ENCODE measurements around the gene UGT8. TPM values are rescaled to one million over a fixed set of nuclear protein-coding genes. Genes with fewer than 3 reads are reported as not detected.

UGT8 gene
- total RNA-seq, 1 experiment from 2014 or later, result 14.8 TPM

GRCh38 chr4:114690571-114690970 is 92.0 kb downstream of the UGT8 start:
- Histone ChIP-seq H3K9me2 (ENCODE audit: insufficient read depth) (no peaks in the 10 kb centered on the region), H3K4me1 (ENCODE audit: control insufficient read depth in 1 of 2, insufficient read depth in 2 of 2, low read length in 2 of 2) (no peaks in the 10 kb centered on the region), H3K9me3 (ENCODE audit: control insufficient read depth in 1 of 2, insufficient read depth in 1 of 2, low read depth in 1 of 2, low read length in 2 of 2) (no peaks in the 10 kb centered on the region), H3K9ac (ENCODE audit: low read length) (no peak overlapping the region), H2AFZ (ENCODE audit: low read depth, low read length, poor library complexity, severe bottlenecking) (no peak overlapping the region), H3K27ac (ENCODE audit: low read depth, low read length) (no peak overlapping the region), H4K20me1 (ENCODE audit: insufficient read depth) (no peaks in the 10 kb centered on the region), H3K36me3 (ENCODE audit: control insufficient read depth in 1 of 2, insufficient read depth in 2 of 2, low read length in 2 of 2) (no peaks in the 10 kb centered on the region), H3K27me3 (ENCODE audit: insufficient read depth, low read length) (no peaks in the 10 kb centered on the region), H3K79me2 (ENCODE audit: insufficient read depth, low read length) (no peaks in the 10 kb centered on the region), H3K4me2 (ENCODE audit: low read length) (no peak overlapping the region), H3K4me3 (replicated peaks in 1 of 2; ENCODE audit: low read depth in 1 of 2, low read length in 2 of 2) (no peak overlapping the region)
- intact Hi-C loops (cut with micrococcal nuclease), result loop anchor here (10.0 kb wide), 3 partner anchors 736 to 1296 kb away; no protein-coding TSS in a partner anchor
- TF ChIP-seq ZNF274 (IDR thresholded peaks at IDR 0.05; ENCODE audit: low read depth, low read length), result no peak
- no peak for TF ChIP-seq EGR1 (IDR thresholded peaks at IDR 0.05; ENCODE audit: low read depth)
- TF ChIP-seq, protein P1, sequence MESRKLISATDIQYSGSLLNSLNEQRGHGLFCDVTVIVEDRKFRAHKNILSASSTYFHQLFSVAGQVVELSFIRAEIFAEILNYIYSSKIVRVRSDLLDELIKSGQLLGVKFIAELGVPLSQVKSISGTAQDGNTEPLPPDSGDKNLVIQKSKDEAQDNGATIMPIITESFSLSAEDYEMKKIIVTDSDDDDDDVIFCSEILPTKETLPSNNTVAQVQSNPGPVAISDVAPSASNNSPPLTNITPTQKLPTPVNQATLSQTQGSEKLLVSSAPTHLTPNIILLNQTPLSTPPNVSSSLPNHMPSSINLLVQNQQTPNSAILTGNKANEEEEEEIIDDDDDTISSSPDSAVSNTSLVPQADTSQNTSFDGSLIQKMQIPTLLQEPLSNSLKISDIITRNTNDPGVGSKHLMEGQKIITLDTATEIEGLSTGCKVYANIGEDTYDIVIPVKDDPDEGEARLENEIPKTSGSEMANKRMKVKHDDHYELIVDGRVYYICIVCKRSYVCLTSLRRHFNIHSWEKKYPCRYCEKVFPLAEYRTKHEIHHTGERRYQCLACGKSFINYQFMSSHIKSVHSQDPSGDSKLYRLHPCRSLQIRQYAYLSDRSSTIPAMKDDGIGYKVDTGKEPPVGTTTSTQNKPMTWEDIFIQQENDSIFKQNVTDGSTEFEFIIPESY (IDR thresholded peaks at IDR 0.05; ENCODE audit: extremely low read depth, insufficient replicate concordance, low read length), result no peak
- no peak for TF ChIP-seq POLR2A (IDR thresholded peaks at IDR 0.05; ENCODE audit: borderline replicate concordance, extremely low read depth, insufficient read depth, insufficient read length)
- TF ChIP-seq CEBPB (IDR thresholded peaks at IDR 0.05; ENCODE audit: low read depth), result no peak
- no peak for TF ChIP-seq ZFX (IDR thresholded peaks at IDR 0.05)
- TF ChIP-seq, protein P2, sequence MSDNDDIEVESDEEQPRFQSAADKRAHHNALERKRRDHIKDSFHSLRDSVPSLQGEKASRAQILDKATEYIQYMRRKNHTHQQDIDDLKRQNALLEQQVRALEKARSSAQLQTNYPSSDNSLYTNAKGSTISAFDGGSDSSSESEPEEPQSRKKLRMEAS (IDR thresholded peaks at IDR 0.05), result no peak
- no peak for TF ChIP-seq TCF7L2 (IDR thresholded peaks at IDR 0.05; ENCODE audit: borderline replicate concordance, extremely low read depth, insufficient read depth, insufficient read length)
- TF ChIP-seq RAD21 (IDR thresholded peaks at IDR 0.05; ENCODE audit: low read depth), result no peak
- no peak for TF ChIP-seq JUND (IDR thresholded peaks at IDR 0.05)
- TF ChIP-seq POLR2AphosphoS5 (IDR thresholded peaks at IDR 0.05; ENCODE audit: low read depth, low read length), result no peak
- ChIA-PET RAD21 (ENCODE audit: low non-redundant PET in 1 of 2, low total read pairs in 2 of 2, uncharacterized antibody in 2 of 2, unreplicated experiment in 2 of 2) (no interaction called here), POLR2A (no interaction called here), CTCF (no interaction called here)
- ATAC-seq, result no peak
- no peak for DNase-seq (ENCODE audit: low read depth, low spot score)
- BruUV-seq (replicated peaks), result no TSS peak

Data from HCT116 (cell line).